ENCODE results near the gene UCKL1. TPM values are rescaled to one million over a fixed set of nuclear protein-coding genes. Genes with fewer than 3 reads are reported as not detected.
A peak's percentile ranks its signal among the peaks of the same experiment; 100 is the strongest.

The UCKL1 gene
- total RNA-seq, 1 donor from 2014 or later, result 27.2 TPM

GRCh38 chr20:63982937-63983336, 26.7 kb upstream of the UCKL1 start:
- Mint-ChIP-seq H3K27ac (ENCODE audit: unreplicated experiment) (no peak overlapping the region), H3K4me3 (ENCODE audit: unreplicated experiment) (peak overlapping the region; percentile 40), H3K36me3 (ENCODE audit: low read depth) (peaks cover 15% of the 10 kb centered on the region), H3K9me3 (ENCODE audit: low read depth) (no peaks in the 10 kb centered on the region), H3K27me3 (ENCODE audit: low read depth) (no peaks in the 10 kb centered on the region), H3K4me1 (ENCODE audit: low read depth) (peaks cover 34% of the 10 kb centered on the region)
- no peak for TF ChIP-seq CTCF (IDR thresholded peaks at IDR 0.05)
- DNase-seq (ENCODE audit: low spot score), result no peak

- Mint-ChIP-seq H3K9me3 (ENCODE audit: low read depth) (no peaks in the 10 kb centered on the region), H3K36me3 (ENCODE audit: low read depth) (peaks cover 14% of the 10 kb centered on the region), H3K27ac (ENCODE audit: unreplicated experiment) (peak within 1 kb of the TSS; percentile 89), H3K4me3 (ENCODE audit: unreplicated experiment) (peak within 1 kb of the TSS; percentile 87), H3K27me3 (ENCODE audit: low read depth) (no peaks in the 10 kb centered on the region), H3K4me1 (ENCODE audit: low read depth) (peaks cover 40% of the 10 kb centered on the region)
- peak; percentile 97 for DNase-seq (ENCODE audit: low spot score)
- TF ChIP-seq CTCF (IDR thresholded peaks at IDR 0.05), result peak; percentile 97
Measured at GRCh38 chr20:63980806-63981728, 24.9 kb upstream of the UCKL1 start, which contains the start of gene PRPF6. PRPF6 (plus strand) TSS chr20:63981132; CDS start chr20:63981246, 114 bp downstream.

- Mint-ChIP-seq H3K4me3 (ENCODE audit: unreplicated experiment) (peak overlapping the region; percentile 87), H3K27me3 (ENCODE audit: low read depth) (no peaks in the 10 kb centered on the region), H3K4me1 (ENCODE audit: low read depth) (peaks cover 40% of the 10 kb centered on the region), H3K36me3 (ENCODE audit: low read depth) (peaks cover 9% of the 10 kb centered on the region), H3K27ac (ENCODE audit: unreplicated experiment) (peak overlapping the region; percentile 89), H3K9me3 (ENCODE audit: low read depth) (no peaks in the 10 kb centered on the region)
- no peak for TF ChIP-seq CTCF (IDR thresholded peaks at IDR 0.05)
- DNase-seq (ENCODE audit: low spot score), result no peak
Measured at GRCh38 chr20:63980317-63980805, 24.1 kb upstream of the UCKL1 start.

GRCh38 chr20:63979557-63980316, 23.5 kb upstream of the UCKL1 start, which contains the start of gene SAMD10:
SAMD10 (minus strand) TSS chr20:63979642; CDS start chr20:63979467, 175 bp downstream.
- peak; percentile 29 for TF ChIP-seq CTCF (IDR thresholded peaks at IDR 0.05)
- no peak for DNase-seq (ENCODE audit: low spot score)
- Mint-ChIP-seq H3K27me3 (ENCODE audit: low read depth) (no peaks in the 10 kb centered on the region), H3K27ac (ENCODE audit: unreplicated experiment) (peak within 1 kb of the TSS; percentile 64), H3K4me3 (ENCODE audit: unreplicated experiment) (peak within 1 kb of the TSS; percentile 75), H3K36me3 (ENCODE audit: low read depth) (peaks cover 7% of the 10 kb centered on the region), H3K9me3 (ENCODE audit: low read depth) (no peaks in the 10 kb centered on the region), H3K4me1 (ENCODE audit: low read depth) (peaks cover 43% of the 10 kb centered on the region)

GRCh38 chr20:63979229-63979556, 23.0 kb upstream of the UCKL1 start:
- Mint-ChIP-seq H3K4me3 (ENCODE audit: unreplicated experiment) (peak overlapping the region; percentile 67), H3K36me3 (ENCODE audit: low read depth) (peaks cover 3% of the 10 kb centered on the region), H3K9me3 (ENCODE audit: low read depth) (no peaks in the 10 kb centered on the region), H3K27ac (ENCODE audit: unreplicated experiment) (no peak overlapping the region), H3K4me1 (ENCODE audit: low read depth) (peaks cover 45% of the 10 kb centered on the region), H3K27me3 (ENCODE audit: low read depth) (no peaks in the 10 kb centered on the region)
- no peak for DNase-seq (ENCODE audit: low spot score)
- no peak for TF ChIP-seq CTCF (IDR thresholded peaks at IDR 0.05)
